Measurements from ENCODE around the gene BAG2.
A peak's percentile ranks its signal among the peaks of the same experiment; 100 is the strongest.

BAG2 gene

DNA sequence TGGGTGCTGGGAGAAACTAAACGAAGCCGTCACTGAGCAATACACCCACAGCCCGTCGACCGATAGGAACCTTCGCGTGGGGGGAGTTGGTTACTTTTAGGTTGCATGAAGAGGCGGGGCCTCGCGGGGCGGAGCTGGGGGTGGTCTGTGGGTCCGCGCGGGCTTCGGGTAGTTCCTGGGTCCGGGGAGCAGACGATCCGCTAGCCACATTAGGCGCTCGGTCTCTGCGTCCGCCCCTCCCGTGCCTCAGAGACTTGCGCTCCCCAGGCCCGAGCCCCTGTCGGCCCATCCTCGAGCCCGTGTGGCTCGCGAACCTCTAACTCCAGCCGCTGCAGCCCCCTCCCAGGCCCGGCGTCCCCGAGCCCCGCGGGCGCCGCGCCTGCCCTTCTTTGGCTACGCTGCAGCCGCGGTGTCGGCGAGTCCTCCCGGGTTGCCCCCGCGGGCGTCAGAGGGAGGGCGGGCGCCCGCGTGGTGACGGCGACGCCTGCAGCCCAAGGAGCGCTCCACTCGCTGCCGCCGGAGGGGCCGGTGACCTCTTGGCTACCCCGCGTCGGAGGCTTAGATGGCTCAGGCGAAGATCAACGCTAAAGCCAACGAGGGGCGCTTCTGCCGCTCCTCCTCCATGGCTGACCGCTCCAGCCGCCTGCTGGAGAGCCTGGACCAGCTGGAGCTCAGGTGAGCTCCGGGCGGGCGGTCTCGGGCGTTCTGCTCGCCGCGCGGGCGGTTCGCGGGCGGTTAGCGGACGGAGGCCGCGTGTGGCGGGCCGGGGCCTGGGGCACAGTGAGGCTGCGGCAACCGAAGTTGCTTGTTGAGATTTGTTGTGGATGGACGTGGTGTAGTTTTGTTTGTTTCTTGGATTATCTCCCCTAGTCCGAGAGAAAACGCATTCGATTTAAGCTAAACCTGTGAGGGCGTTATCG, at the start of gene BAG2:
Gene BAG2 (plus strand): TSS at position 191 of the 920 bp plus-strand sequence. CDS start 372 bp downstream, at position 563.
- peak; percentile 87 for DNase-seq (ENCODE audit: low spot score)

DNA sequence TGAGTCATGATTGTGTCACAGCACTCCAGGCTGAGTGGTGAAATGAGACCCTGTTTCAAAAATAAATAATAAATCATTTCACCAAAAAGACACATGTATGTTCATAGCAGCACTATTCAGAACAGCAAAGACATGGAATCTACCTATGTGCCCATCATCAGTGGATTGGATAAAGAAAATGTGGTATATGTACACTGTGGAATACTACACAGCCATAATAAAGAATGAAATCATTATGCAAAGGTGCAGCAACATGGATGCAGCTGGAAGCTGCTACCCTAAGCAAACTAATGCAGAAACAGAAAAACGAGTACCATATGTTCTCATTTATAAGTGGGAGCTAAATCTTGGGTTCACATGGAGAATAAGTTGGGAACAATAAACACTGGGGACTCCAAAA, 49.0 kb upstream of the BAG2 start:
- DNase-seq (ENCODE audit: low spot score), result no peak

DNA sequence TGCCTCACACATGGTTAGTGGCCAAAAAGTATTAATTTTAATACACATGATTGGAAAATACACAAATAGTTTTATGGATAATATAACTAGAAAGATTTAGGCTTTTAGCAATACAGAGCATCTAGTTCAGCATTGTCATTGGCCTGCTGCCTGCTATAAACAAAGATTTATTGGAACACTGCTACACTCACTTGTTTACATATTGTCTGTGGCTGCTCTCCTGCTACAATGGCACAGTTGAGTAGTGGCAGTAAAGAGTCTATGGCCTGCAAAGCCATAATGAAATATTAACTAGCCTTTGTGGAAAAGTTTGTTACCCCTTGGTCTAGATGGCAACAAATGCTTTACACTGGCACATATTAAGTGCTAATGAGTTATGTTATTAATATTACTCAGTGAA, 44.4 kb upstream of the BAG2 start:
- DNase-seq (ENCODE audit: low spot score), result no peak

DNA sequence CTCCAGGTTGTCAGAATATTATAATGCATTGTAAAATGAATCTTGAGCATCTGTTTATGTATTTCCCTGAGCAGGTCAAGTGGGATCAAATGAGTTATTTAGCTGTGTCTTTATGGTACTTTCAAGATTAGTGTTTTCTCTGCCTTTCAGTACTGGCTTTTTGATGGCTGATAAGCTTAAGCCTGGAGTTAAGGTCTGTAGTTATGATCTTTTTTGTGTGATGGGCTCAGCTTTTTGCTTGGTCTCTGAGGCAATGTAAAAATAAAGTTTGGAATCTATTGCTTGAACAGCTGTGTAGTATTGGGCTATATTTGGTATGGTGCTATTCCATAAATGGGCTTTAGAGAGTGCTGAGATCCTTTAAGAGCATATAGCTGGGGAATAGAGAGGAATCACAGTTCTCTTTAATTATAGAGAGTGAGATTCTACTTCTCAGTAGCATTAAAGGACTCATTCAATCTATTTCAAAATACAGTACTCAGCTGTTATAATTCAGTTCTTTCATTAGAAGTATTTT, 41.4 kb upstream of the BAG2 start:
- DNase-seq (ENCODE audit: low spot score), result no peak

DNA sequence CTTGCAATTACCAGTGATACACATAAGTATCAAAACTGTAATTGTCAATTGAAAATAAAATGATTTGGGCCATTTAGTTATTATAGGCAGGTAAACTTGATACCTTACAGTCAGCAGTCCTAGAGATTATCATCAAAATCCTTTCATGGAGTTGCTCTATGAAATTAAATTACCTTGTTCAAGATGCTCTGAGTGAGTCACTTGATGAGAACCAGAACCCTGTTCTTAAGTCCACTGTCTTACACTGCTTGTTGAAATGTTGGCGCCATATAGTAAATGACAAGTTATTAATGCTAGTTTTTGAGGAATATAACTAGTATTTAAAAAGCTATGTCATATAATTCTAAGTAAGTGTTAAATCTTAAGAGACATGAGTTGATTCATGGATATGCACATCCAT, 37.2 kb upstream of the BAG2 start:
- no peak for DNase-seq (ENCODE audit: low spot score)

DNA sequence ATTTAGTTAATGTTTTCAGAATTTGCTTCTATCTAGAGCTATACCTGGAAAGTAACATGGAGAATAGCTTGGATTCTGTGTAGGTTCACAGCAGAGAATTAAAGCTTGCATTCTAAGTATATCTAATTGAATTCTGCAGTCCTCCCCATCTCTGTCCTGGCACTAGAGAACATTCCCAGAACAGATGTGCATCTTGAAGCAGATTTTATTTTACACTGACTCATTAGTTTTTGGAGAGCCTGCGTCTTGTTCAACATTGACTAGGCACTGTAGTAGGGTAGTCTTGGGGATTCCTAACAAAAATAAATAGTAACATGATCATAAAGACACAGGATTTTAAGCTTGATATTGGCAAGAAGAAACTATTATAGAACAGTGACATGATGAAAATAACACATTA, 36.2 kb upstream of the BAG2 start:
- DNase-seq (ENCODE audit: low spot score), result no peak

DNA sequence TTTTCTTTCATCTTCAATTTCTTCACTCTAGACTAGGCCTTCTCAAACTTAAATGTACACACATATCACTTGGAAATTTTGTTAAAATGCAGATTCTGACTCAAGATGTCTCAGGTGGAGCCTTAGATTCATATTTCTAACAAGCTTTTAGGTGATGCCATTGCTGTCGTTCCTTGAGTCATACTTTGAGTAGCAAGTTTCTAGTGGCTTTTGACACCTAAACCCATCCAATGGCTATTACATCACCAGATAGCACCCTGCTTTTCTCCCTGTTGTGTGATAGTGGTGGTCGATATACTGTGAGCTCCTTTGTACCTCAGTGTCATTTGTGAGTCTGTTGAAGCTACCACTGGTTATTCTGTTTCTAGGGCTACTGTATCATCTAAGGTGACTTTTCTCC, 34.8 kb upstream of the BAG2 start:
- DNase-seq (ENCODE audit: low spot score), result no peak

DNA sequence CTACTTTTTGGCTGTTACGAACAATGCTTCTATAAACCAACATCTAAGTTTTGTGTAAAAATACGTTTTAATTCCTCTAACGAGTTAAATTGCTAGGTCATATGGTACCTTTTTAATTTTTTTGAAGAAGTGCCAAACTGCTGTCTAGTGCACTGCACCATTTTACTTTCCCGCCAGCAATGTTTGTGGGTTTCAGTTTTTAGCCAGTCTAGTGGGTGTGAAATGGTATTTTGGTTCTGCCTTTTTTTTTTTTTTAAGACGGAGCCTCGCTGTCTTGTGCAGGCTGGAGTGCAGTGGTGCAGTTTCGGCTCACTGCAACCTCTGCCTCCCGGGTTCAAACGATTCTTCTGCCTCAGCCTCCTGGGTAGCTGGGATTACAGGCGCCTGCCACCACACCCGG, 34.1 kb upstream of the BAG2 start:
- DNase-seq (ENCODE audit: low spot score), result no peak

DNA sequence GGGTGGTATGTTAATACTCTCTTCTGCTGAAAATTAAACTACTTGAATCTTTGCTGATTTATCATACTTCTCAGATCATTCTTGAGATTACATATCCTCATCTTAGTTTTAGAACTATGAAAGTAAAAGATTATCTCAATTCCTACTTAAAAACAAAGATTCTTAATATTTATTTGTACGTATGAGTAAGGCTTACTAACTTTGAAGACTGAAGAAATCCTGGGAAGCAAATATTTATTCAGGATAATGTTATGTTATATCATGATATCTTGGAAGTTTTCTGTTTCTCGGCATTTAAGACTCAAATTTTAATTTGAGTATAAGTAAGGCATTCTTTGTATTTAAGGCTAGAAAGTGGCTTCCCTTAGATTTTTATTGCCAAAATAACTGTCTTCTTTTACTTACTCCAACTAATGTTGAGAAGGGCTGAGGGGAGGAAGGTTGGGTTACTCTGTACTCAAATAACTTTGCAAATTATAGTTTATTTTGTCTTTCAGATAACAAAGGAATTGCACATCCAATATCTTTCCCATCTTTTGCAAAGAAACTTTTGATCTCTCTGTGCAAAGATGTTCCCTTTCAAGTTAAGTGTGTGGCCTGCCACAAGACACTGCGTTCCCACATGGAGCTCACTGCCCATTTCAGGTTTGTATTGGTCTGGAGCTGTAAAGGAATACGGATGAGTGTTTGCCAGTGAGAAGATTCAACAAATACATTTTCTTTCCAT, 30.5 kb upstream of the BAG2 start:
- DNase-seq (ENCODE audit: low spot score), result no peak

DNA sequence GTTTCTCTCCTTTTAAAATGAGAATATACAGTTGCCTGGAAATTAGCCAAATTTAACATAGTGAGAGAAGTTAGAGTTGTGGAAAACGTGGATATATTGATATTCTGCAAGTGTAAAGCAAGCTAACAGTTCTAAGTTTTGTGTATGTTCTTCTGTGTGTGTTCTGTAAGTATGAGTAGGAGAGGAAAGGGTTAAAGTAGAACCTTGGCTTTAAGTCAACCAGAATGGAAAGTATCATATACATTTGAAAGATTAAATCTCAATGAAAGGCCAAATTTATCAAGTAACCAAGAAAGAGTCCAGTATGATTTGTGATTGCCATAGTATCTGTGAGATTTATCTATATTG, 30.0 kb upstream of the BAG2 start:
- no peak for DNase-seq (ENCODE audit: low spot score)

DNA sequence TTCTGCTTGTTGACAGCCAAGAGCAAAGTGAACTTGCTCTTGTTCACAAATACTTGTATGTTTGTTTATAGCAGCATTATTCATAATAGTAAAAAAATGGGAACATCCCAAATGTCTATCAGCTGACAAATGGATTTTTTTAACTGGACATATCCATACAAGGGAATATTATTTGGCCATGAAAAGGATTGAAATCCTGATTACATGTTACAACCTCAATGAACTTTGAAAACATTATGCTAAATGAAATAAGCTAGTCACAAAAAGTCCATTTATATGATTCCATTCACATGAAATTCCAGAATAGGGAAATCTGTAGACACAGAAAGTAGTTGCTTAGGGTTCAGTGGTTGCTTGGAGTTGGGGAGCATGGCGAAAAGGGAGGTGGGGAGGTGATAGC, 28.4 kb upstream of the BAG2 start:
- DNase-seq (ENCODE audit: low spot score), result no peak

DNA sequence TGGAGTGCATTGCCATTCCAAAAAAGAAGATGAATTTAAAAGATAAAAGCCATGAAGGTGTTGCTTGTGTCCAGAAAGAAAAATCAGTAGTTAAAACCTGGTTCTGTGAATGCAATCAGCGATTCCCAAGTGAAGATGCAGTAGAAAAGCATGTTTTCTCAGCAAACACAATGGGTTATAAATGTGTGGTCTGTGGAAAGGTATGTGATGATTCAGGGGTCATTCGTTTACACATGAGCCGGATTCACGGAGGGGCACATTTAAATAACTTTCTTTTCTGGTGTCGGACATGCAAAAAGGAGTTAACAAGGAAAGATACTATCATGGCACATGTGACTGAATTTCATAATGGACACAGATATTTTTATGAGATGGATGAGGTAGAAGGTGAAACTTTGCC, 24.7 kb upstream of the BAG2 start:
- DNase-seq (ENCODE audit: low spot score), result no peak

DNA sequence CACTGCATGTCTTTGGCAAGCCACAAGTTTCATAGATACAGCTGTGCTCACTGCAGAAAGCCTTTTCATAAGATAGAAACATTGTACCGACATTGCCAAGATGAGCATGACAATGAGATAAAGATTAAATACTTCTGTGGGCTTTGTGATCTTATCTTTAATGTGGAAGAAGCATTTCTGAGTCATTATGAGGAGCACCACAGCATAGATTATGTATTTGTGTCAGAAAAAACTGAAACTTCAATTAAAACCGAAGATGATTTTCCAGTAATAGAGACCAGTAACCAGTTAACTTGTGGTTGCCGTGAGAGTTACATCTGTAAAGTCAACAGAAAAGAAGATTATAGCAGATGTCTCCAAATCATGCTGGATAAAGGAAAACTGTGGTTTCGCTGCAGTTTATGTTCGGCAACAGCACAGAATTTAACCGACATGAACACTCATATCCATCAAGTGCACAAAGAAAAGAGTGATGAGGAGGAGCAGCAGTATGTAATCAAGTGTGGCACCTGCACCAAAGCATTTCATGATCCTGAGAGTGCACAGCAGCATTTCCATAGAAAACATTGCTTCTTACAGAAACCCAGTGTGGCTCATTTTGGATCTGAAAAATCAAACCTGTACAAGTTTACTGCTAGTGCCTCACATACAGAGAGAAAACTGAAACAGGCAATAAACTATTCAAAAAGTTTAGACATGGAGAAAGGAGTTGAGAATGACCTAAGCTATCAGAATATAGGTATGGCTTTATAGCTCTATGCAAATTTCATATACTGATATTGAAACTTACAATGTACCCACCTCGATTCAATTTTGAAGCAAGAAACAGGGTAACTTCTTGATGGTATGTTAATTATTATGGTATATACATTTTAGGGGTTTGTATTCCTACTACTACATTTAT, 23.9 kb upstream of the BAG2 start:
- no peak for DNase-seq (ENCODE audit: low spot score)

DNA sequence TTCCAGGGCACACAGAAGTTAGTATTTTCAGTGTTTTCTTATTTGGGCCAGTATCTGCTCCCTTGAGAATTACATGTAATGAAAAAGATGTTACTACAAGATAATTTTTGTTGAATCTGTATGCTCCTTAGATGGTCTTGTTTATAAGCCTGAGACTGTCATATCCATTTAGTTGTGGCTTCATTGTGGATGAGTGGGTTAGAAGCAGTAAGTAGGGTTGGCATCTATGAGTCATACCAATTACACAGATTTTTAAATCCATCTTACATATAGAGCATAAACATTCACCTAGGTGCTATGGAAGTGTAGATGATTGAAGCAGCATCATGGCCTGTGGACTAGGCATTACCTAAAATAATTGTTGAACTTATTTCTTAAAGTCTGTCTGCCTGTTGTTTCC, 13.5 kb upstream of the BAG2 start:
- DNase-seq (ENCODE audit: low spot score), result no peak

DNA sequence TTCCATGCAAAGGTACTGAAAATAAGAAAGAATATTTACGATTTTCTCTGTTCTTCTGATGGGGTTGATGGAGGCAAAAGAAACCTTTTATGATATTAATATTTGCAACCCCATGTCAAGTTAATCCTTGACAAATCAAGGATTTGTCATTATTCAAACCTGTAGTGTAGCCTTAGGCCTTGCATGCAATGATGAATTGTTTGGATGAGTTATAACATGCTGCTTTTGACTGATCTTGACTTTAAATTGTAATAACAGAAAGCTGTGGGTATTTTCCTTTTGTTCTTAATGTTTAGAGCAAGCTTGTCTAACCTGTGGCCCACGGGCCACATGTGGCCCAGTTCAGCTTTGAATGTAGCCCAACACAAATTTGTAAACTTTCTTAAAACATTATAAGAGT, 13.0 kb upstream of the BAG2 start:
- DNase-seq (ENCODE audit: low spot score), result no peak

DNA sequence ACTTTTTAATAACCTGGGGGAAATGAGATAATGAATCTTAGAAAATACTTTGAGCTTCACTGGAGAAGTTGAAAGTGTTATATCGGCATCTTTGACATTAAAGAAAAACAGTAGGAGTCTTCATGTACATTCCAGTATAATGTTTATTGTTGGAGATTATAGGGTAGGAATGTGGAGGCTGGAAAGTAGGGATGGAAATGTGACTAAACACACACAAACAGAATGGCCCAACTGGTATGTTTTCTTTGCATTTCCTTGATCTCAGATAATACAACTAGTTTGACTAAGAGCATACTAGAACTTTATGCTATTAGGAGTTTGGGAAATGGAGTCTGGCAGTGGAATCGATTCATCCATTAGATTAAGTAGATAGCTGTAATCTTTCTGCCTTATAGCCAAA, 10.1 kb upstream of the BAG2 start:
- DNase-seq (ENCODE audit: low spot score), result no peak

DNA sequence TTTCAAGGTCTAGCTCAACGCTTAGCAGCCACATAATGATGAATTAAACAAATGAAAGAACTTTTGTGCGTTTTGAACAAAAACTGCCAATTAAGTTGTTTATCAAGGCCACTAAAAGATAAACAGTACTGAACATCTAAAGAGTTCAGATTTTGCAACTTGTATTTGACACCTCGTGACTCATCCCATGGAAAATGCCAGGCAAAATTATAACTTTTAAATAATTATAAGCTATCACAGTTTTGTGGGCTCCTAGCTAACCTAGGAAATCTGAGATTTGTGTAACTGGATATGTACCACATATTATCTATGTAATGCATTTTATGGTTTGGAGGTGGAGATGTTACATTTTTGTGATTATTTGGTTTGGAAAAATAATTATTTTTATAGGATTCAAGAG, 9.6 kb upstream of the BAG2 start:
- no peak for DNase-seq (ENCODE audit: low spot score)

DNA sequence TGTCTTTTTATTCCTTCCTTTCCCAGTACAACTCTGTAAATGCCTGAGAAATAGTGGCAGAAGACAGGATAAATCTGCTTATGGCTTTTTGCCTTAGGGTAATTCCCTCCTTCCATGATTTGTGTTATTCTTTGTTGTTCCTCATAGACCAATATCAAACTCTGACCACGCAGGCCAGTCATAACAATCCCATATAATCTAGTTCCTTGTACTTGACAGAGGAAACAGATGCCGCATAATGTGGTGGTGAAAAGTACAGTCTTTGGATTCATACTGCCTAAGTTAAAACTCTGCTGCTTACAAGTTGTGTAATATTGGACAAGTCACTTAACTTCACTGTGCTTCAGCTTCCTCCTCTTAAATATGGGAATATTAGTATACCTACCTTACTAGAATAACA, 8.2 kb upstream of the BAG2 start:
- DNase-seq (ENCODE audit: low spot score), result no peak

DNA sequence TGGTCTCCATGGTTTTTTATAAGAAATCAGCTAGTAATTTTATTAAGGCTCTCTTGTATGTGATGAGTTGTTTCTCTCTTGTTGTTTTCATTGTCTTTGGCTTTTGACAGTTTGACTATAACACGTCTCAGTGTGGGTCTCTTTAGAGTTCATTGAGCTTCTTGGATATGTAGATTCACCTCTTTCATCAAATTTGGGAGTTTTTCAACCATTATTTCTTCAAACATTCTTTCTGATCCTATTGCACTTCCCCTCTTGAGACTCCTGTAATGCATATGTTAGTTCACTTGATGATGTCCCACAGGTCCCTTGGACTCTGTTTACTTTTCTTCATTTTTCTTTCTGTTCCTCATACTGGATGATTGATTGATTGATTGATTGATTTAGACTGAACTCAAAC, 7.0 kb upstream of the BAG2 start:
- DNase-seq (ENCODE audit: low spot score), result no peak

DNA sequence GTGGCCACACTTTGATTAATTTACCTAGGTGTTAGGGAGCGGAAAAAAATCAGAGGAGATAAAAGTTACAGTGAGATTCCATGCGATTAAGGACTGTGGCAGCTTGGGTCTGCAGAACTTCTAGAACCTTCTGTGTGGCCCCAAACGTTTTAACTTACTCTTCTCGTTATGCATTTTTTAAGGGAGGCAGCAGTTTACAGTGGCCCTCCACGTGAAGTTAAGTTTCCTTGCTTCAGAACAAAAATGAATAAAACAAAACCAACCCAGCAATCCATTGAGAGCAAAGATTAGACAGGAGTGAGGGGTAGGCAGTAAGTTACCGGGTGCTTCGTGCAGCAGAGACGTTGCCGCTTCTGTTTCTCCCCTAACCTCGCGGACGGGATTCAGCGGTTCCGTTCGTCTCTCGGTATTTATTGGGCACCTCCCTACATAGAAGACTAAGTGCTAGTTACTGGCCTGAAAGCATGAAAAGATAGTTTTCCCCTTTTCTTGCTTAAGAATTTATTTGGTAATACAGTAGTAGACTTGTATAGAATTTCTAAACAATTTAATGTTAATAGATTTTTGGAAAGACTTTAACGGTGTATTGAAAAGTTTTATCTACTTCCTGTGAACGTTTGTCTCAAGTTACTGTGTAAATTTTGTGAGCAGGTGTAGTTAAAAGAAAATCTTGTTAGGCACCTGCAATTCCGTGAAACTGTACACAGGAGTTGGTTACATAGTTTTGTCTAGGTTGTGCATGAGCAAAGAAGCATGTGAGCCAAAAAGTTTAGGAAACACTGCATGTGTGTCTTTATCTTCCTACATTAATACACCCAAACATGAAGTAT, 1.1 kb downstream of the BAG2 start:
- DNase-seq (ENCODE audit: low spot score), result peak; percentile 27

DNA sequence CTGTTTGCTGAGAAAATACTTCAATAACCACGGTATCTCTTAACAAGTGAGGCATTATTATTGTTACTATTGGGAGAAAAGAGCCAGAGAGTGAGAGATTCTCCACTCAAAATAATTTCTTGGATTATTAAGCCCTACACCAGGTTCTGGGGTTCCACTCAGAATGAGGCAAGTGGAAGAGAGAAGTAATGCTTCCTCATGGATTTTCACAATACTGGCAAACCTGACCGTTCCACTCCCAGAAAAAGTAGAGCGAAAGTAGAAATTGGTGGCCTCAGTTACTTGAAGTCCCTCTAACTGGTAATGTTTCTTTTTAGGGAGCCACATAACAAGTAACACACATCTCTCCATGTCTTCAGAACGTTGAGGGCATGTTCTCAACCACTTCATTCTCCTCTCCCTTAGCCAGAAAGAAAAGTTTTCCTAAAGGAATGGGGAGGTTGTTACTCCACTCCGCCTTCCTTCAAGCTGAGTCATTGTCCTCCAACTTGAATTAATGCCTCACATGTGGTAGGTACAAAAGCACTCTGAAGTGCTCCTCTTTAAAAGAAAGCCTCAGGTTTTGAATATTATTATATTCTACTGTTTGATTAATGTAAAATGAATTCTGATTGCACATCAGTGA, 1.9 kb downstream of the BAG2 start:
- DNase-seq (ENCODE audit: low spot score), result peak; percentile 69
